ENCODE measurements around the gene PKHD1. TPM values are rescaled to one million over a fixed set of nuclear protein-coding genes. Genes with fewer than 3 reads are reported as not detected.
A peak's percentile ranks its signal among the peaks of the same experiment; 100 is the strongest.

Gene PKHD1
- total and polyA plus RNA-seq, 2 of the 13 experiments (the other 11 are each of a cell fraction or from before 2014, with no cell fraction given): 0.01 to 0.13 TPM

- Histone ChIP-seq H3K9me3 (ENCODE audit: low read length) (no peaks in the 10 kb centered on the region), H3K27ac (ENCODE audit: extremely low read length, insufficient read depth, low read length) (no peak overlapping the region), H3K4me1 (ENCODE audit: insufficient read depth, low read length) (no peaks in the 10 kb centered on the region), H3K79me2 (ENCODE audit: insufficient read depth, low read length) (no peaks in the 10 kb centered on the region), H3K36me3 (replicated peaks in 1 of 2; ENCODE audit: control insufficient read depth in 1 of 2, insufficient read depth in 2 of 2, low read length in 2 of 2) (no peaks in the 10 kb centered on the region), H3K9ac (ENCODE audit: insufficient read depth, low read depth, low read length) (no peak overlapping the region), H3K4me3 (replicated peaks in 1 of 3; ENCODE audit: insufficient read depth in 1 of 3, low read depth in 2 of 3, low read length in 3 of 3) (no peak overlapping the region), H4K20me1 (ENCODE audit: insufficient read depth, low read length) (no peaks in the 10 kb centered on the region), H3K27me3 (ENCODE audit: control insufficient read depth in 1 of 2, insufficient read depth in 2 of 2, low read length in 2 of 2) (no peaks in the 10 kb centered on the region), H2AFZ (ENCODE audit: low read length) (no peak overlapping the region), H3K4me2 (ENCODE audit: low read depth, low read length) (no peak overlapping the region)
- intact Hi-C loops (cut with micrococcal nuclease; ENCODE audit: unreplicated experiment) (no loop called here), in situ Hi-C loops (cut with HindIII; ENCODE audit: extremely low pct_ligation_motif_present, low pct_unique_long_range_greater_than_20kb) (no loop called here)
- 14% methylated on average over 5 of the region's 5 CpGs for WGBS (ENCODE audit: low lambda C conversion rate)
- TF ChIP-seq CEBPB (IDR thresholded peaks at IDR 0.05; ENCODE audit: borderline replicate concordance, low read depth, low read length) (0 out of 2 replicates have a peak, but pooled peaks have one; percentile 24), ZNF317 (CRISPR knock-in tag; IDR thresholded peaks at IDR 0.05) (no peak), ZNF670 (CRISPR knock-in tag; IDR thresholded peaks at IDR 0.05; ENCODE audit: borderline replicate concordance) (no peak), CREB1 (IDR thresholded peaks at IDR 0.05) (0 out of 2 replicates have a peak, but pooled peaks have one; percentile 3), CREB1 (CRISPR knock-in tag; IDR thresholded peaks at IDR 0.05) (no peak), PBX3 (CRISPR knock-in tag; IDR thresholded peaks at IDR 0.05; ENCODE audit: borderline replicate concordance) (no peak)
- TF ChIP-seq, protein P1, sequence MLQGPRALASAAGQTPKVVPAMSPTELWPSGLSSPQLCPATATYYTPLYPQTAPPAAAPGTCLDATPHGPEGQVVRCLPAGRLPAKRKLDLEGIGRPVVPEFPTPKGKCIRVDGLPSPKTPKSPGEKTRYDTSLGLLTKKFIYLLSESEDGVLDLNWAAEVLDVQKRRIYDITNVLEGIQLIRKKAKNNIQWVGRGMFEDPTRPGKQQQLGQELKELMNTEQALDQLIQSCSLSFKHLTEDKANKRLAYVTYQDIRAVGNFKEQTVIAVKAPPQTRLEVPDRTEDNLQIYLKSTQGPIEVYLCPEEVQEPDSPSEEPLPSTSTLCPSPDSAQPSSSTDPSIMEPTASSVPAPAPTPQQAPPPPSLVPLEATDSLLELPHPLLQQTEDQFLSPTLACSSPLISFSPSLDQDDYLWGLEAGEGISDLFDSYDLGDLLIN (CRISPR knock-in tag; IDR thresholded peaks at IDR 0.05; ENCODE audit: borderline replicate concordance): no peak
- ChIA-PET POLR2A (no interaction called here), CTCF (ENCODE audit: low intra/inter-chr PET ratio, low total read pairs) (no interaction called here)
- FAIRE-seq: no peak
- no peak for DNase-seq (ENCODE audit: low spot score)
- ATAC-seq: no peak
- BruUV-seq (replicated peaks): no TSS peak
Measured at GRCh38 chr6:51654647-51655046, 432.8 kb downstream of the PKHD1 start.

All from HepG2 (cell line).